Progenitor cell of endocrine pancreas (in vitro differentiated cells): ENCODE results near the gene PATL2. TPM values are rescaled to one million over a fixed set of nuclear protein-coding genes. Genes with fewer than 3 reads are reported as not detected.

Source experiments
- DNase-seq: peaks from one replicate; pipeline ENCODE4 v3.0.0; 2021; ENCODE audit warnings: low spot score; ENCODE audit not compliant: unreplicated experiment
- H3K27ac Mint-ChIP-seq: 2 replicates; pipeline ENCODE4 v1.8.0; 2021; ENCODE audit warnings: mild to moderate bottlenecking, moderate library complexity, mixed read lengths
- H3K27me3 Mint-ChIP-seq: 2 replicates; pipeline ENCODE4 v1.8.0; 2021; ENCODE audit warnings: mixed read lengths
- H3K36me3 Mint-ChIP-seq: 2 replicates; pipeline ENCODE4 v1.8.0; 2022; ENCODE audit warnings: mixed read lengths; ENCODE audit not compliant: insufficient read depth
- H3K4me1 Mint-ChIP-seq: 2 replicates; pipeline ENCODE4 v1.8.0; 2021; ENCODE audit warnings: low read depth, mixed read lengths
- H3K4me3 Mint-ChIP-seq: 2 replicates; pipeline ENCODE4 v1.8.0; 2021; ENCODE audit warnings: low read depth, mild to moderate bottlenecking, moderate library complexity, mixed read lengths
- H3K9me3 Mint-ChIP-seq: 2 replicates; pipeline ENCODE4 v1.8.0; 2021; ENCODE audit warnings: low read depth, mixed read lengths
- total RNA-seq: library from RNA; stranded (reverse); gene quantifications from 2 replicates; pipeline ENCODE4 v1.2.1, GENCODE V29; 2021
- TF ChIP-seq, protein P1 (sequence below): fragments of 200-600 bp; sonication (generic); IDR thresholded peaks from one replicate; pipeline ENCODE4 v1.5.0; 2021; ENCODE audit warnings: antibody characterized with exemption, mild to moderate bottlenecking; ENCODE audit not compliant: unreplicated experiment

Gene PATL2
- total RNA-seq, 1 donor from 2014 or later = not detected

DNA sequence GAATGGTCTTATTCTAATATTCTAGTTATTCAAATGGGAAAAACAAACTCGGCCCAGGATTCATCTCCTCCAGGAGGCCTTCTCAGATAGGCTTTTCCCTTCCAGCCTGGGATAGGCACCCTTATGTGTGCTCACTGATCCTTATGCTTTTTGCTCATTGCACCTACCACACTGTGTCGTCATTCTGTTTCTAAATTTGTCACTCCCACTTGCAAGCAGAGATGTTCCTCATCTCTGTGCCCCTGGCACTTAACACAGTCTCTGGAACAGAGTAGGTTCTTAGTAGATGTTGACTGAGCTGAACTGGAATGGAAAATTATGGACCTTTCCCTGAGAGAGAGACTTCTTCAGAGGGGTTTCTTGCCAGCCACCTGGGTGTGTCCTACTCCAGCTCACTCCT lies 28.9 kb downstream of the PATL2 start:
- Mint-ChIP-seq H3K36me3 (peaks cover 5% of the 10 kb centered on the region), H3K4me3 (no peak overlapping the region), H3K27ac (no peak overlapping the region), H3K9me3 (peaks cover 18% of the 10 kb centered on the region), H3K4me1 (peaks cover 13% of the 10 kb centered on the region), H3K27me3 (peaks cover 7% of the 10 kb centered on the region)
- TF ChIP-seq, protein P1, sequence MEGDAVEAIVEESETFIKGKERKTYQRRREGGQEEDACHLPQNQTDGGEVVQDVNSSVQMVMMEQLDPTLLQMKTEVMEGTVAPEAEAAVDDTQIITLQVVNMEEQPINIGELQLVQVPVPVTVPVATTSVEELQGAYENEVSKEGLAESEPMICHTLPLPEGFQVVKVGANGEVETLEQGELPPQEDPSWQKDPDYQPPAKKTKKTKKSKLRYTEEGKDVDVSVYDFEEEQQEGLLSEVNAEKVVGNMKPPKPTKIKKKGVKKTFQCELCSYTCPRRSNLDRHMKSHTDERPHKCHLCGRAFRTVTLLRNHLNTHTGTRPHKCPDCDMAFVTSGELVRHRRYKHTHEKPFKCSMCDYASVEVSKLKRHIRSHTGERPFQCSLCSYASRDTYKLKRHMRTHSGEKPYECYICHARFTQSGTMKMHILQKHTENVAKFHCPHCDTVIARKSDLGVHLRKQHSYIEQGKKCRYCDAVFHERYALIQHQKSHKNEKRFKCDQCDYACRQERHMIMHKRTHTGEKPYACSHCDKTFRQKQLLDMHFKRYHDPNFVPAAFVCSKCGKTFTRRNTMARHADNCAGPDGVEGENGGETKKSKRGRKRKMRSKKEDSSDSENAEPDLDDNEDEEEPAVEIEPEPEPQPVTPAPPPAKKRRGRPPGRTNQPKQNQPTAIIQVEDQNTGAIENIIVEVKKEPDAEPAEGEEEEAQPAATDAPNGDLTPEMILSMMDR = no peak
- no peak for DNase-seq

DNA sequence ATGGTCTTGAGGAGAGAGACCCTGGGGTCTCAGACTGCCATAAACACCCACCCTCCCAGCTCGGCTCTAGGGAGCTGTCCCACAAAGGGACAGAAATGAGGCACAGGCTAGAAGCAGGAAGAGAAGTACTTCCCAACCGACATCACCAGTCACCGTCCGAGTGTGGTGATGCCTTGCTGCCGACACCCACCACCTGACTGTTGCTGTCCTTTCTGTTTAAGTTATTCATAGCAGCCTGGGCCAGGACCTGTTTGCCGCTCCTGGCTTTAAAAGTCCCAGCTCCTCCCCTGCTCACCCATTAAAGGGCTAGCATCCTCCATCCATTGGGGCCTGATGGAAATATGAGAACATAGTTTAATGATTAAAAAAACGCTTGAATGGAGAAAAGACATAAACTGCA lies 34.4 kb downstream of the PATL2 start:
- Mint-ChIP-seq H3K9me3 (no peaks in the 10 kb centered on the region), H3K27ac (no peak overlapping the region), H3K27me3 (peaks cover 16% of the 10 kb centered on the region), H3K36me3 (no peaks in the 10 kb centered on the region), H3K4me3 (no peak overlapping the region), H3K4me1 (no peaks in the 10 kb centered on the region)
- TF ChIP-seq, protein P1 = no peak
- DNase-seq = no peak

DNA sequence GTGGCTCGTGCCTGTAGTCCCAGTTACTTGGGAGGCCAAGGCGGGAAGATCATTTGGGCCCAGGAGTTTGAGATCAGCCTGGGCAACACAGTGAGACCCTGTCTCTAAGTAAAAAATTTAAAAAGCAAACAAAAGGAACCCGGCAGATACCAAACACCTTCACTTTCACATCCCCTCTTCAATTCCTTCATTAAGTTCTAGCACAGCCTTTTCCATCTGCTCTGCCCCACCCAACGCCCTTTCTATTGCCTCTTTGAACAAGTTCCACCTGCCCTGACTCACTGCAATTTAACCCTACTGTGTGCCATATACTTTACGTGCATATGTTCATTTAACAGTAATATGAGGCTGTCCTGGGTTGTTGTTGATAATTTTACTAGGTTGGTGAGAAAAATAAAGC lies 35.2 kb downstream of the PATL2 start:
- DNase-seq = no peak
- Mint-ChIP-seq H3K9me3 (no peaks in the 10 kb centered on the region), H3K4me3 (no peak overlapping the region)

DNA sequence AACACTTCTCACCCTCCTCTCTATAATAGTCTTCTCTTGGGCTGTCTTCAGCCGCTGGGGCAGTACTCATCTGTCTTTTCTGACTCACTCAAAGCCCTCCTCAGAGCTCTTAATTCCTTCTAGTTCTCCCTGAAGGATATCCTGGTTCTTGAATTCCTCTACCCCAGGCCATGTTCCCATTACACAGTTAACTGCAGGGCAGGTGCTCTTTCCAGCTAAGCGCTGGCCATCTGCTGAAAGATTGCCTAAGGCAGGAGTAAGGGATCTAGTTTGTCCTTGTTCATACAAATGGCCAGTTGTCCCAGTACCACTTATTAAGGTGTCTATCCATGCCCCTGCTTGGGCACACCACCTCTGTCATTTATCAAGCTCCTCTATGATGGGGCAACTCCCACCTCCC lies 37.5 kb downstream of the PATL2 start:
- H3K27me3 Mint-ChIP-seq = peaks cover 9% of the 10 kb centered on the region
- no peaks in the 10 kb centered on the region for H3K36me3 Mint-ChIP-seq
- no peaks in the 10 kb centered on the region for H3K9me3 Mint-ChIP-seq
- no peak overlapping the region for H3K4me3 Mint-ChIP-seq
- H3K4me1 Mint-ChIP-seq = no peaks in the 10 kb centered on the region
- TF ChIP-seq, protein P1 = no peak
- no peak for DNase-seq
- no peak overlapping the region for H3K27ac Mint-ChIP-seq

More for the DNA sequence above, 35.2 kb downstream of the PATL2 start:
- H3K27me3 Mint-ChIP-seq = peaks cover 12% of the 10 kb centered on the region
- TF ChIP-seq, protein P1 = no peak
- no peaks in the 10 kb centered on the region for H3K4me1 Mint-ChIP-seq
- H3K27ac Mint-ChIP-seq = no peak overlapping the region
- no peaks in the 10 kb centered on the region for H3K36me3 Mint-ChIP-seq

DNA sequence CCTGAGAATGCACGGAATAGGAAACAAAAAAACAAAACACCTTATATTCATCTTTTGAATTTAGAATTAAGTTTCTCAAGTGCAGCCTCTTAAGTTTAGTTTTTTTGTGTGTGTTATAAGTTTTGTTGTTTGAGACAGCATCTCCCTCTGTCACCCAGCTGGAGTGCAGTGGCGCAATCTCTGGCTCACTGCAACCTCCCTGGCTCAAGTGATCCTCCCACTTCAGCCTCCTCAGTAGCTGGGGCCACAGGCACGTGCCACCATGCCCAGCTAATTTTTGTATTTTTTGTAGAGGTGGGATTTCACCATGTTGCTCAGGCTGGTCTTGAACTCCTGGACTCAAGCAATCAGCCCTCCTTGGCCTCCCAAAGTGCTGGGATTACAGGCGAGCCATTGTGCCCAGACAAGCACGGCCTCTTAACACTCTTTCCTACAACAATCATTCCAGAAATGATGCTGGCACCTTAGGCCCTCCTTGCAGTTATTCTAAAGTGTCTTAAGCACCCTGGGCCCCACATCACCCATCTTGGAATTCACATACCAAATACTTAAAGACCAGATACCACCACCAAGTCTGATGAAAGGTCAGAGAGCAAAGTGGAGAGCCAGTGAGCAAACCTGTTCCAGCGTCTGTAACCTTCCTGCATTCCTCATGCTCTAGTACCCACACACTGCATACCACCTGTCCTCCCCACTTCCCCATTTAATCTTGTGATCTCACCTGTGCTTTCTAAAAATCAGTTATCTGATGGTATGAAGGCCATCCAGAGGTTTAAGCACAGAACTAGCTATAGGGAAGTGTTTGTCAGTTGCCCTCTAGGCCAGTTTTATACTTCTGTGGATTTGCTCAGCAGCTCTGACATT lies 40.8 kb downstream of the PATL2 start:
- no peaks in the 10 kb centered on the region for H3K4me1 Mint-ChIP-seq
- no peaks in the 10 kb centered on the region for H3K9me3 Mint-ChIP-seq
- H3K4me3 Mint-ChIP-seq = no peak overlapping the region

More for the DNA sequence above, 40.8 kb downstream of the PATL2 start:
- Mint-ChIP-seq H3K27ac (no peak overlapping the region), H3K27me3 (peaks cover 14% of the 10 kb centered on the region), H3K36me3 (no peaks in the 10 kb centered on the region)
- DNase-seq = no peak
- TF ChIP-seq, protein P1 = no peak
